ENCODE measurements around the gene USP28. TPM values are rescaled to one million over a fixed set of nuclear protein-coding genes. Genes with fewer than 3 reads are reported as not detected.

The USP28 gene
- total and polyA plus RNA-seq, 2 donors (not counting 1 experiment from before 2014, with no cell fraction given) = 22.4 to 37.7 TPM

- TF ChIP-seq CTCF (conservative IDR thresholded peaks at IDR 0.05 in 1 of 2, IDR thresholded peaks at IDR 0.05 in 1 of 2; ENCODE audit: low read depth in 1 of 2, low read length in 2 of 2) (no peak), EZH2 (IDR thresholded peaks at IDR 0.05; ENCODE audit: low read length, missing control alignments) (no peak)
- Histone ChIP-seq H2AFZ (ENCODE audit: low read length) (no peak overlapping the region), H3K79me2 (ENCODE audit: control insufficient read depth, insufficient read depth, low read length) (no peaks in the 10 kb centered on the region), H3K27ac (ENCODE audit: insufficient read depth, low read length) (no peak overlapping the region), H3K36me3 (ENCODE audit: control insufficient read depth, insufficient read depth, low read length) (no peaks in the 10 kb centered on the region), H4K20me1 (ENCODE audit: control insufficient read depth, extremely low read depth, insufficient read depth, low read length) (no peaks in the 10 kb centered on the region), H3K27me3 (ENCODE audit: control insufficient read depth, insufficient read depth, low read length) (no peaks in the 10 kb centered on the region), H3K4me3 (replicated peaks in 1 of 4; ENCODE audit: control extremely low read depth in 1 of 4, insufficient read depth in 1 of 4, low read depth in 3 of 4, low read length in 4 of 4) (no peak overlapping the region), H3K9me3 (ENCODE audit: control insufficient read depth, insufficient read depth, low read depth, low read length) (no peaks in the 10 kb centered on the region), H3K4me1 (ENCODE audit: control insufficient read depth, extremely low read depth, insufficient read depth, low read length) (no peaks in the 10 kb centered on the region), H3K9ac (ENCODE audit: insufficient read depth, low read length) (no peak overlapping the region), H3K4me2 (ENCODE audit: extremely low read depth, insufficient read depth, low read length) (no peak overlapping the region)
- DNase-seq (ENCODE audit: low read depth in 2 of 2) = no peak
Observed at GRCh38 chr11:113864410-113864809, 11.0 kb downstream of the USP28 start.

- Histone ChIP-seq H4K20me1 (ENCODE audit: control insufficient read depth, extremely low read depth, insufficient read depth, low read length) (no peaks in the 10 kb centered on the region), H3K9me3 (ENCODE audit: control insufficient read depth, insufficient read depth, low read depth, low read length) (no peaks in the 10 kb centered on the region), H3K36me3 (ENCODE audit: control insufficient read depth, insufficient read depth, low read length) (no peaks in the 10 kb centered on the region), H3K9ac (ENCODE audit: insufficient read depth, low read length) (no peak overlapping the region), H3K79me2 (ENCODE audit: control insufficient read depth, insufficient read depth, low read length) (no peaks in the 10 kb centered on the region), H3K4me1 (ENCODE audit: control insufficient read depth, extremely low read depth, insufficient read depth, low read length) (no peaks in the 10 kb centered on the region), H3K27me3 (ENCODE audit: control insufficient read depth, insufficient read depth, low read length) (no peaks in the 10 kb centered on the region), H3K4me2 (ENCODE audit: extremely low read depth, insufficient read depth, low read length) (no peak overlapping the region), H3K27ac (ENCODE audit: insufficient read depth, low read length) (no peak overlapping the region), H2AFZ (ENCODE audit: low read length) (no peak overlapping the region), H3K4me3 (replicated peaks in 1 of 4; ENCODE audit: control extremely low read depth in 1 of 4, insufficient read depth in 1 of 4, low read depth in 3 of 4, low read length in 4 of 4) (no peak overlapping the region)
- TF ChIP-seq EZH2 (IDR thresholded peaks at IDR 0.05; ENCODE audit: low read length, missing control alignments) = no peak
- no peak for TF ChIP-seq CTCF (conservative IDR thresholded peaks at IDR 0.05 in 1 of 2, IDR thresholded peaks at IDR 0.05 in 1 of 2; ENCODE audit: low read depth in 1 of 2, low read length in 2 of 2)
- DNase-seq (ENCODE audit: low read depth in 2 of 2) = peak in 1 of 2 donors; percentile 59
Observed at GRCh38 chr11:113862435-113862834, 12.9 kb downstream of the USP28 start.

GRCh38 chr11:113859665-113860064 is 15.7 kb downstream of the USP28 start:
- Histone ChIP-seq H3K27ac (ENCODE audit: insufficient read depth, low read length) (no peak overlapping the region), H3K4me3 (replicated peaks in 1 of 4; ENCODE audit: control extremely low read depth in 1 of 4, insufficient read depth in 1 of 4, low read depth in 3 of 4, low read length in 4 of 4) (no peak overlapping the region), H3K4me2 (ENCODE audit: extremely low read depth, insufficient read depth, low read length) (no peak overlapping the region), H2AFZ (ENCODE audit: low read length) (no peak overlapping the region), H3K9me3 (ENCODE audit: control insufficient read depth, insufficient read depth, low read depth, low read length) (no peaks in the 10 kb centered on the region), H3K79me2 (ENCODE audit: control insufficient read depth, insufficient read depth, low read length) (no peaks in the 10 kb centered on the region), H3K9ac (ENCODE audit: insufficient read depth, low read length) (no peak overlapping the region), H3K4me1 (ENCODE audit: control insufficient read depth, extremely low read depth, insufficient read depth, low read length) (no peaks in the 10 kb centered on the region), H4K20me1 (ENCODE audit: control insufficient read depth, extremely low read depth, insufficient read depth, low read length) (no peaks in the 10 kb centered on the region), H3K36me3 (ENCODE audit: control insufficient read depth, insufficient read depth, low read length) (no peaks in the 10 kb centered on the region), H3K27me3 (ENCODE audit: control insufficient read depth, insufficient read depth, low read length) (no peaks in the 10 kb centered on the region)
- no peak for TF ChIP-seq EZH2 (IDR thresholded peaks at IDR 0.05; ENCODE audit: low read length, missing control alignments)
- TF ChIP-seq CTCF (conservative IDR thresholded peaks at IDR 0.05 in 1 of 2, IDR thresholded peaks at IDR 0.05 in 1 of 2; ENCODE audit: low read depth in 1 of 2, low read length in 2 of 2) = no peak
- DNase-seq (ENCODE audit: low read depth in 2 of 2) = no peak
